ENCODE results near the gene CREG1.

GRCh38 chr1:167588361-167588760 lies 34.8 kb upstream of the CREG1 start:
- no peak for TF ChIP-seq POLR2A (IDR thresholded peaks at IDR 0.05)
- no peak for TF ChIP-seq CTCF (IDR thresholded peaks at IDR 0.05)

Measured in right lobe of liver (tissue), 4 donors.